Mesendoderm (in vitro differentiated cells): ENCODE measurements around the gene MAMDC4.
A peak's percentile ranks its signal among the peaks of the same experiment; 100 is the strongest.

Experiments
- DNase-seq: peaks from one replicate; pipeline ENCODE4 v3.0.0; 2013
- H2AK5ac ChIP-seq: 2 replicates; pipeline ENCODE4 v1.6.1; 2013; ENCODE audit warnings: low read length, inconsistent platforms
- H2BK120ac ChIP-seq: 2 replicates; pipeline ENCODE4 v1.6.1; 2013; ENCODE audit warnings: low read depth, mild to moderate bottlenecking, low read length, moderate library complexity, mixed read lengths
- H2BK15ac ChIP-seq: replicated peaks from 2 replicates; pipeline ENCODE4 v1.6.1; 2013; ENCODE audit warnings: low read depth, mild to moderate bottlenecking, moderate library complexity
- H2BK5ac ChIP-seq: 2 replicates; pipeline ENCODE4 v1.6.1; 2013; ENCODE audit warnings: low read length, inconsistent platforms
- H3K18ac ChIP-seq: 2 replicates; pipeline ENCODE4 v1.6.1; 2013; ENCODE audit warnings: mild to moderate bottlenecking, low read length, mixed read lengths
- H3K23ac ChIP-seq: one replicate; pipeline ENCODE4 v1.6.1; 2013; ENCODE audit warnings: low read length
- H3K27ac ChIP-seq: 2 replicates; pipeline ENCODE4 v1.5.1; 2013; ENCODE audit warnings: low read depth, mild to moderate bottlenecking, inconsistent platforms, low read length, moderate library complexity
- H3K27me3 ChIP-seq: 2 replicates; pipeline ENCODE4 v1.6.1; 2013; ENCODE audit warnings: low read length, control low read depth, mild to moderate bottlenecking, inconsistent platforms; ENCODE audit not compliant: insufficient read depth, poor library complexity
- H3K36me3 ChIP-seq: 2 replicates; pipeline ENCODE4 v1.6.1; 2013; ENCODE audit warnings: low read length, inconsistent platforms; ENCODE audit not compliant: control insufficient read depth, insufficient read depth
- H3K4ac ChIP-seq: one replicate; pipeline ENCODE4 v1.6.1; 2013; ENCODE audit warnings: low read depth, mild to moderate bottlenecking, low read length, moderate library complexity
- H3K4me1 ChIP-seq: 2 replicates; pipeline ENCODE4 v1.6.1; 2013; ENCODE audit warnings: low read depth, low read length, inconsistent platforms; ENCODE audit not compliant: control insufficient read depth
- H3K4me2 ChIP-seq: 2 replicates; pipeline ENCODE4 v1.6.1; 2013; ENCODE audit warnings: low read length
- H3K4me3 ChIP-seq: 2 replicates; pipeline ENCODE4 v1.5.1; 2013; ENCODE audit warnings: mild to moderate bottlenecking, low read length
- H3K56ac ChIP-seq: one replicate; pipeline ENCODE4 v1.6.1; 2013; ENCODE audit warnings: low read length
- H3K79me1 ChIP-seq: 2 replicates; pipeline ENCODE4 v1.6.1; 2013; ENCODE audit warnings: low read length, inconsistent platforms
- H3K79me2 ChIP-seq: 2 replicates; pipeline ENCODE4 v1.6.1; 2013; ENCODE audit warnings: mild to moderate bottlenecking, low read length; ENCODE audit not compliant: control insufficient read depth, insufficient read depth
- H3K9ac ChIP-seq: 2 replicates; pipeline ENCODE4 v1.6.1; 2013; ENCODE audit warnings: low read length, inconsistent platforms
- H4K5ac ChIP-seq: one replicate; pipeline ENCODE4 v1.6.1; 2013; ENCODE audit warnings: low read length
- H4K8ac ChIP-seq: one replicate; pipeline ENCODE4 v1.6.1; 2013; ENCODE audit warnings: low read depth, mild to moderate bottlenecking, control low read depth, low read length, moderate library complexity
- WGBS: extraction: QIAGEN DNeasy Blood & Tissue Kit; methylation state at CpG from one replicate; pipeline ENCODE4 v1.1.7; 2013; ENCODE audit warnings: low lambda C conversion rate, missing lambda C conversion rate; ENCODE audit not compliant: insufficient coverage; ENCODE audit errors: extremely low coverage; 5-methylcytosine and 5-hydroxymethylcytosine counted together

MAMDC4 gene

GRCh38 chr9:136814725-136815421 is 37.3 kb upstream of the MAMDC4 start:
- WGBS = 100% methylated on average over 2 of the region's 13 CpGs
- H2BK15ac ChIP-seq = no peak overlapping the region
- H3K4ac ChIP-seq = no peak overlapping the region

GRCh38 chr9:136815422-136815782 is 36.7 kb upstream of the MAMDC4 start:
- Histone ChIP-seq H3K79me1 (peaks cover 21% of the 10 kb centered on the region), H3K18ac (no peak overlapping the region), H4K5ac (no peak overlapping the region), H3K27me3 (no peaks in the 10 kb centered on the region), H2AK5ac (no peak overlapping the region), H3K4me2 (no peak overlapping the region), H3K4me1 (no peaks in the 10 kb centered on the region), H2BK120ac (no peak overlapping the region), H3K27ac (no peak overlapping the region), H3K4ac (no peak overlapping the region), H3K36me3 (peaks cover 6% of the 10 kb centered on the region), H4K8ac (no peak overlapping the region), H3K79me2 (peaks cover 27% of the 10 kb centered on the region), H3K56ac (no peak overlapping the region), H3K4me3 (no peak overlapping the region), H2BK5ac (no peak overlapping the region), H3K9ac (no peak overlapping the region), H2BK15ac (no peak overlapping the region), H3K23ac (no peak overlapping the region)
- WGBS = no CpG with 5 or more reads among the region's 1 CpG
- no peak for DNase-seq

More at GRCh38 chr9:136814725-136815421, 37.3 kb upstream of the MAMDC4 start:
- H3K4me2 ChIP-seq = no peak overlapping the region
- H3K27ac ChIP-seq = no peak overlapping the region
- no peak overlapping the region for H4K5ac ChIP-seq
- H3K4me1 ChIP-seq = peaks cover 2% of the 10 kb centered on the region
- no peak overlapping the region for H4K8ac ChIP-seq
- no peaks in the 10 kb centered on the region for H3K27me3 ChIP-seq
- peaks cover 30% of the 10 kb centered on the region for H3K79me2 ChIP-seq
- no peak overlapping the region for H3K23ac ChIP-seq
- no peak overlapping the region for H2BK5ac ChIP-seq
- H3K9ac ChIP-seq = no peak overlapping the region
- H3K4me3 ChIP-seq = no peak overlapping the region
- peaks cover 6% of the 10 kb centered on the region for H3K36me3 ChIP-seq
- no peak overlapping the region for H2AK5ac ChIP-seq
- H3K56ac ChIP-seq = no peak overlapping the region
- peaks cover 22% of the 10 kb centered on the region for H3K79me1 ChIP-seq
- no peak for DNase-seq
- H3K18ac ChIP-seq = no peak overlapping the region
- no peak overlapping the region for H2BK120ac ChIP-seq

DNA sequence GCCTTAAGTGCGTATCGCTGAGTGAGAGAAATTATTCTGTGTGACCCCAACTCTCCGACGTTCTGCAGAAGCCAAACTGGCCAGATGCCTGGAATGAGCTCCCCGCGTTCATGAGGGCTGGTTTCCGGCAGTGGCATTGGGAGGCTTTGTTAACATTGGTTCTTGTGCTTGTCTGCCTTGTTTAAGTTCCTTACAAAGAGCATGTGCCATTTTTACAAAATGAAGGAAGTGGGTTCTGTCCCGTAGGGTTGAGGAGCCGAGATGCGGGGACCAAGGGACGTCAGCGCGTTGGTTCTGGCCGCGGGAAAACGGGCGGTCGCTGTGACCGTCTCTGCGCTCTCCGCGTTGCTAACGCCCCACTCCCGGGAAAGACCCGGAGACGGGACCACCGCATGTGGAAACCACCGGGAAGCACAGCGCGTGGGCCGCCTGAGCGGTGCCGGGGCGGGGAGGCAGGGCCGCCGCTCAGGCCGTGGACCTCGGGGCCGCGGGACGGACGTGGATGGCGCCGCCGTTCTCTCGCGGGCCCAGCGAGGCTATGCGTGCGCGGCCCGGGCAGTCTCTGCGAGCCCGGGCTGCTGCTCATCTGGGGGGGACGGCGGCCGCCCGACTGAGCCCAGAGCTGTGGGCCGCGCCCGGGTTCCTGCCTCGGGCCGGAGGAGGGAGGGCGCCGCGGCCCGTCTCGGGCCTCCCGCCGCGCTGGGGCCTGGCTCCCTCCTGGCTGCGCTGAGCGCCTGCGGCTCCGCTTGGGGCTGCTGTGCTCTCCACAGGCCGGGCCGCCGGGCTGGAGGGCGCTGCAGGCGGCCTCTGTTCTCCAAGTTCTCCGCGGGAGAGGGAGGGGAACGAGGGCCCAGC is 30.9 kb upstream of the MAMDC4 start:
- DNase-seq = peak; percentile 47

DNA sequence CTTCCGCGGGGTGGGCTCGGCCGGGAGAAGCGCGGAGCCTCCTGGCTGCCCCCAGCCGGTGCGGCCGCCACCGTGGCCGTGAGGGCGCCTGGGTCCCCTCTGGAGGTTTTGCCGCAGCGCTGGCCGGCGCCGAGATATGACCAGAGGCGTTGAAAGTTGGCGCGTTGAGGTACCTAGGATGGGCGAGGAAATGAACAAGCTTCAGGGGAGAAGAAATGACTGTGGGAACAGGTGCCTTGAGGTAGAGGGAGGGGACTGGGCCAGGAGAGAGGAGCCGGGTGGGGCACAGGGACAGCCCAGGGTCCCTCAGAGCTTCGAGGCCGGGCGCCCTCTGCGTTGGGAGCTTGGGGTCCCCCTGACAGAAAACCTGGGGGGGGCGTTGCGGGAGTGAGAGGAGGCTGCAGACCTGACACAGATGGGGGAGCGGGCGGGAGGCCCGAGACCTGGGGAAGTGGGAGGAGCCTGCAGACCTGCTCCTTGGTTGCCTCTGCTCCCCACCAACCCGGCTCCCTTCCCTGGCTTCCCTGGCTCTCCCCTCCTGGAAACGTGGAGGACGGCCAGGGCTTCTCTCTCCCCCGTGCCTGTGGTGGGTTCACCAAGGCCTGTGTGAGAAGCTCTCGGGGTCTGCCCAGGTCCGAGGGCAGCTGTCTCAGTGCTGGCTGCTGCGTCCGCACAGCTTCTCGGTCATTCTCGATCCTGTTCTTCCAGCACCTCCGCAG is 30.2 kb upstream of the MAMDC4 start:
- H3K79me1 ChIP-seq = peaks cover 9% of the 10 kb centered on the region
- no peak for DNase-seq
- H3K4me3 ChIP-seq = no peak overlapping the region
- no peak overlapping the region for H2BK15ac ChIP-seq
- H3K23ac ChIP-seq = peak overlapping the region; percentile 24
- peak overlapping the region; percentile 51 for H3K56ac ChIP-seq
- peak overlapping the region; percentile 22 for H3K27ac ChIP-seq
- H3K4me1 ChIP-seq = no peaks in the 10 kb centered on the region
- H4K8ac ChIP-seq = no peak overlapping the region
- no peak overlapping the region for H4K5ac ChIP-seq
- peaks cover 4% of the 10 kb centered on the region for H3K79me2 ChIP-seq
- H2BK5ac ChIP-seq = no peak overlapping the region
- peak overlapping the region; percentile 33 for H3K18ac ChIP-seq
- no peak overlapping the region for H2AK5ac ChIP-seq
- no peak overlapping the region for H2BK120ac ChIP-seq
- H3K9ac ChIP-seq = peak overlapping the region; percentile 77
- H3K27me3 ChIP-seq = no peaks in the 10 kb centered on the region
- H3K4ac ChIP-seq = no peak overlapping the region
- peaks cover 7% of the 10 kb centered on the region for H3K36me3 ChIP-seq
- WGBS = no CpG with 5 or more reads among the region's 42 CpGs
- H3K4me2 ChIP-seq = peak overlapping the region; percentile 5

More for the DNA sequence above, 30.9 kb upstream of the MAMDC4 start:
- Histone ChIP-seq H3K27me3 (no peaks in the 10 kb centered on the region), H3K56ac (peak overlapping the region; percentile 51), H4K5ac (no peak overlapping the region), H3K36me3 (peaks cover 7% of the 10 kb centered on the region), H3K79me2 (peaks cover 4% of the 10 kb centered on the region), H2BK5ac (no peak overlapping the region), H2AK5ac (no peak overlapping the region), H2BK15ac (no peak overlapping the region), H2BK120ac (no peak overlapping the region), H3K4me2 (peak overlapping the region; percentile 17), H3K27ac (peak overlapping the region; percentile 22), H3K23ac (peak overlapping the region; percentile 24), H3K4me3 (no peak overlapping the region), H3K18ac (peak overlapping the region; percentile 33), H3K4me1 (no peaks in the 10 kb centered on the region), H3K9ac (peak overlapping the region; percentile 77), H4K8ac (no peak overlapping the region), H3K79me1 (peaks cover 9% of the 10 kb centered on the region), H3K4ac (no peak overlapping the region)
- WGBS = no CpG with 5 or more reads among the region's 83 CpGs

GRCh38 chr9:136823136-136824046 is 28.8 kb upstream of the MAMDC4 start:
- peaks cover 9% of the 10 kb centered on the region for H3K36me3 ChIP-seq
- H2BK5ac ChIP-seq = no peak overlapping the region
- no peak overlapping the region for H3K4ac ChIP-seq
- H3K79me2 ChIP-seq = peaks cover 4% of the 10 kb centered on the region
- no peak overlapping the region for H2BK120ac ChIP-seq
- no peak overlapping the region for H3K27ac ChIP-seq
- WGBS = no CpG with 5 or more reads among the region's 30 CpGs
- no peak overlapping the region for H3K18ac ChIP-seq
- H2AK5ac ChIP-seq = no peak overlapping the region
- H3K27me3 ChIP-seq = no peaks in the 10 kb centered on the region
- H3K79me1 ChIP-seq = peaks cover 9% of the 10 kb centered on the region
- no peak overlapping the region for H3K4me3 ChIP-seq
- no peaks in the 10 kb centered on the region for H3K4me1 ChIP-seq
- H2BK15ac ChIP-seq = no peak overlapping the region
- DNase-seq = no peak
- H4K8ac ChIP-seq = no peak overlapping the region
- no peak overlapping the region for H3K23ac ChIP-seq
- H4K5ac ChIP-seq = no peak overlapping the region
- H3K56ac ChIP-seq = no peak overlapping the region
- H3K9ac ChIP-seq = no peak overlapping the region
- H3K4me2 ChIP-seq = no peak overlapping the region
